Right renal pelvis (tissue), 4 donors: ENCODE results near the gene CYP24A1. TPM values are rescaled to one million over a fixed set of nuclear protein-coding genes. Genes with fewer than 3 reads are reported as not detected.
A peak's percentile ranks its signal among the peaks of the same experiment; 100 is the strongest.

ENCODE experiments used
- DNase-seq, 4 donors: peaks; one replicate each; pipeline ENCODE4 v3.0.0-alpha.2; 2013; ENCODE audit warnings: low read depth in 4 of 4, low spot score in 3 of 4, missing footprints in 1 of 4
- polyA plus RNA-seq, 4 donors: library from polyadenylated mRNA; unstranded; fragments of 120-200 nt; gene quantifications; one replicate each; pipeline ENCODE4 v1.2.1, GENCODE V29; 2013; ENCODE audit not compliant: insufficient read length in 4 of 4

CYP24A1 gene
- polyA plus RNA-seq, 4 donors: 1.2 to 4.2 (median 2.8) TPM

DNA sequence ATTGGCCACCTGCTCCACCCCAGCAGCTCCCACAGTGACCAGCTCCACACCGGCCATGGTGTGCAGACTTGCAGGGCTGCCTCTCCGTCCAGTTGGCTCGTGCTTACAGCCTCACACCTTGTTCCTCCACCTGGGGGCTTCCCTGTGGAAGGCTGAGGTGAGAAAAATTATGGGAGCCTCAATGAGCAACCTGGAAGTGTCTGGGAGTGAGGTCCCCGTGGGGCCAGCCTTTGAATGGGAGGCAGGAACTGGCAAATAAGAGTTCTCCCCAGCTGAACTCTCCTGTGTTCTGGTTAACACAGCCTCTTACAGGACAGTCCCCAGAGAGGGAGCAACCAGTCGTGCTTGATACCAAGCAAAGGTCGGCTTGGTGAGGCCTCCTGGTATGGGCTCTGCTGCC, 30.3 kb upstream of the CYP24A1 start:
- DNase-seq: no peak

DNA sequence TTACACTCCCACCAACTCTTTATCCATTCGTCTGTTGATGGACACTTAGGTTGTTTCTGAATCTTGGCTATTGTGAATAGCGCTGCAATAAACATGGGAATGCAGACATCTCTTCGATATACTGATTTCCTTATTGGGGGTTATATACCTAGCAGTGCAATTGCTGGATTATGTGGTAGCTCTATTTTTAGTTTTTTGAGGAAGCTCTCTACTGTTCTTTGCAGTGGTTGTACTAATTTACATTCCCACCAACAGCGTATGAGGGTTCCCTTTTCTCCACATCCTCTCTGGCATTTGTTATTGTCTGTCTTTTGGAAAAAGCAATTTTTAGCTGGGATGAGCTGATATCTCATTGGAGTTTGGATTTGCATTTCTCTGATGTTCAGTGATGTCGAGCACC, 29.5 kb upstream of the CYP24A1 start:
- DNase-seq: no peak

- DNase-seq: no peak
These were observed 27.6 kb upstream of the CYP24A1 start for GRCh38 chr20:54201268-54201846.

GRCh38 chr20:54200487-54201267, 26.9 kb upstream of the CYP24A1 start:
- no peak for DNase-seq

DNA sequence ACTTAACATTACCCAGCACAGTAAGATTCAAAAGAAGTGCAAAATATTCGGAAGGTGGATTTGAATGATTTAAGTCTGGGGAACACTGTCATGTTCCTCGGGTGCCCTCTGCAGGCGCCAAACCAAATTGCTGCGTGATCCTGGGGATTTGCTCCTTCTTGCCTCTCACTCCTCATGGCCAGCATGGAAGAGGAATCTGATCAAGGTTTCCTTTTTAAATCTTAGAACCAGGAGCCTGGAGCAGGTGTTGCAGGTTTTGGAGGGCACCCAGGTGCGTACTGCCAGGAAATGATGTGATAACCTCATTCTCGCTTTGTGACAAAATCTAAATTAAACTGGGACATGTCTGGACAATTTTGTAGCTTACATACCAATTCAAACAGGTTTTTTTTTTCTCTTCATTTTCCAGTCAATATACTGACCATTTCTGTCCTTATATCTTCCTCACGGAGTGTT, 26.0 kb upstream of the CYP24A1 start:
- peak; percentile 49 to 71 (median 60) for DNase-seq

DNA sequence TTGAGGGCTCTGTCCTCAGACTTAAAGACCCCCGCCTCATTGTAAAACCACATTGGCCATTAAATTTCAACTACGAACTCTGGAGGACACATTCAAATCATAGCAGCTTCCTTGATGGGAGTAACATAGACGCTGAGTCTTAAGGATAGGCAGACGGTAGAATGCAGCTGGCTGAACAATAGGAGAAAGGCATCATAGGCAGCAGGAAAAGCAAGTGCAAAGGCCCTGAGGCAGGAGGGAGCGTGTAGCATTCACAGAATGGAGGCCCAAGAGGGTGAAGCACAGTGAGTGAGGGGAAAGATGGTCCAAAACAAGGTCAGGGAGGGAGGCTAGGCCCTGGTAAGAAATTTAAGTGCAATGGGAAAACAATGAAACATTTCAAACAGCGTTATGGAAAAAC, 25.5 kb upstream of the CYP24A1 start:
- no peak for DNase-seq

GRCh38 chr20:54197621-54198604, 24.1 kb upstream of the CYP24A1 start:
- no peak for DNase-seq

- DNase-seq: no peak
These were observed 22.0 kb upstream of the CYP24A1 start for GRCh38 chr20:54195483-54196472.

- DNase-seq: no peak
These were observed 21.1 kb upstream of the CYP24A1 start for GRCh38 chr20:54194724-54195438.

DNA sequence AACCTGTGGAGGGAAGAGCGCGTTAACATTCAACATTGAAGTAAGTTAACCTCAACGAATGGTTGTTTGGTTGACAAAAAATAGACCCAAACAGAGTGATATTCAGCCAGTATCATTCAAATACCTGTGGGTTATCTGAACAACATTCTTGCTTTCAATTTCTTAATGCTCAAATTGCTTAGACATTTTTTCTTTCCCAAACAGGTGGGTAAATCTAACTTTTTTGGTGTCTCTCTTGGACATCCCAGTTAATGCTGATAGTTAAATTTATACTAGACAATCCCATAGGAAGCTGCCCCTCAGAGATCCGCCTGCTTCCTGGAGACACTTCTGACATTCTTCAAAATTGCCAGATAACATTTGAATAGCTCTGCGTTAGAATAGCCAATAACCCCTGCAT, 20.0 kb upstream of the CYP24A1 start:
- DNase-seq: no peak

DNA sequence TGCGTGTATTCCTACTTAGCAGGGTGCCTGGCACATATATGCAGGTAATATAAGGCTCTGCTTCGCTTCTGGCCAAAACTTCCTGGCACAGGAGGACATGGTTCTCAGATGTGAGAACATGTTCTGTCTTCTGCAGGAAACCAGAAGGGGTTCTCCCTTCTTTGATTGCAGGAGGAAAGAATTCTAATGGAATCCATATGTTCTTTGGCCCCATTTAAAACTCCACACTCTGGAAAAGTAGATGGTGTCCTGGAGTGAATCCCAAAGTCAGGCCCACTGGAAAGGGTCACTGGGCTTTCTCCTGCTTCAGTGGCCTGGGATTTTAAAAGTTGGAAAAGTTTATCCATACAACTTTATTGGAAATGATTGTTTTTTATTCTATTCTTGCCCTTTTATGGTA, 16.4 kb upstream of the CYP24A1 start:
- DNase-seq: no peak

DNA sequence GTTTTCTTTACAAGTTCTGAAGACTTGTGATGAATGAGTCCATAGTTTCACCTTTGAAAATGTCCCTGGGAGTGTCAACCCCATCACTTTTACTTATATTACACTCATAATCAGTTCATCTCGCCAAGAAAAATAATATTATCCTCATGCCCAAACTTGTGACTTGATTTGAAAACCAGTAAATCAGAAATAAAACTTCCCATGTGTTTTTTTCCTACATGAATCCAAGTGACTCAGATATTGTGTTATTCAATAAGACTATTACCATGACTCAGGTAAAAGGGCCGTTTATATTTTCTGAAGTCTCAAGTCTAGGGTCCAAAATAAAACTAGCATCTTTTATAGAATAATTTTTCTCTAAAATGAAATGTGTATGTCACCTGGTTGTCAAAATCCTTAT, 15.8 kb upstream of the CYP24A1 start:
- DNase-seq: no peak

DNA sequence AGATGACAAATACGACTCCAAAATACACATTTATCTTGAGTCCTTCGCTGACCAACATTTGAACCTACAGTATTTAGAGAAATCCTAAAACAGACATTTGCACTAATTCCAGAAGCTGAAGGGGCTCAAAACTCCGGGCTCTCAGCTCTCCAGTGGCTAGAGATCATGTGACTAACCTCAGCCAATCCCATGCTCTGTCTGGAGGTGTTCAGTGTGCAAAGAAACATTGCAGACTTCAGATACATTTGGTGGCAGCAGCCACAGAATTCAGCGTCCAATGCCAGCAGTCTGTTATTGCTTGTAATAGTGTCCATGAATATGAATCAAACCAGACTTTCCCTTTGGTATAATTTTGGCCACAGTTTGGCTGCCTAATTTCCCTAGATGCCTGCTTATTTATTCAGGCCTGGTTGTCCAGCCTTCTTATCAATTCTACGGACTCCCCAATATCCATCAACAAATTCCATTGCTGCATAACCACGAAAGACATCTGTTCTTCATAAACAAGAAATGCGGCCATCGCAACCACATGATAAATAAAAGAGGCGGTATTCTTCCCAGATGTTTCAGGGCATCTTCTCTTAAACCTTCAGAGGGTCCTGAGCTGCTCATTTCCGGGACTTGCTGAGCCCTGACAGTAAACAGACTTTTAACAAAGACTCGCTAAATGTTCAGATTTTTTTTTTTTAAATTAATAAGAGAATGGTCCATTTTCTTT, 14.5 kb upstream of the CYP24A1 start:
- DNase-seq: no peak

GRCh38 chr20:54184904-54185626, 11.3 kb upstream of the CYP24A1 start:
- no peak for DNase-seq

DNA sequence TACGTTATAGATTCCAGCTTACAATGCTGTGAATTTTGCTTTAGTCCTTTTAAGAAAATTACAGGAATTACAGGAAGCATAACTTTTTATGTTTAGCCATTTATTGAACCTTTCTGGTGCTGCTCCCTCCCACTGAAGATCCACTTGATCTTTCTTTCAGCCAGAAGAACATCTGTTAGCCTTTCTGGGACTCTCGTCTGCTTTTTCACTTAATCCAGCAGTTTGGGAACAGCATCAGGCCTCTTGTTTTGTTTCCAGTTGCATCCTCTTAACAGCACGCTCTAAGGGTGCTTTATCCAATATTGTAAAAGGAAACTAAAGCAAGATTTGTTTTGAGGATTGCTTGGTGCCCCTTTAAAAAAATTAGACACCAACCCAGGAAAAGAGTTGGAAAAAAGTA, 10.3 kb upstream of the CYP24A1 start:
- no peak for DNase-seq

- DNase-seq: no peak
These were observed 7.1 kb upstream of the CYP24A1 start for GRCh38 chr20:54180931-54181330.

DNA sequence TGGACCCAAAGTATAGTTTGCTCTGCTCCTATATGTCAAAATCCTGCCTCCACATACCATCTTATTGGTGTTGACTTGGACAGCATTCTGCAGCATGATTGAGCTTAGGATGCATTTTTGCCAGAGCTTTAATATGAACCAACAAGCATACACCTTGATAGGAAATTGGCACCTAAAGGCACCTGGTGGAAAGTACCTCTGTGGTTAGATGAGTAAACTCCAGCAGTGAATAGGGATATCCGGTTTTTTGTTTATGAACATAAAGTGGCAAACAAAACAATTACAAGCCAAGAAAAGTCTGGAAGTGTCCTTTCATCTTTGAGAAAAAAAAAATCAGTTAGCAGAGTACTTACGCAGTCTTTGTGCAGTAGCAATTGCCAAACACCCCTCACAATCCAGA, 6.2 kb upstream of the CYP24A1 start:
- no peak for DNase-seq

- no peak for DNase-seq
These were observed 4.5 kb upstream of the CYP24A1 start for GRCh38 chr20:54178256-54178655.
